HG02852 (cell line): ENCODE measurements around the gene MICALL1.
"Not testable (repeated sequence)": the region's sequence is repeated elsewhere in the genome, so short reads cannot be mapped to it uniquely, and the experiment has no call there.

Experiments
- ATAC-seq: cut with Tn5 transposase; IDR thresholded peaks from one replicate; pipeline ENCODE4 v1.9.1; 2021; ENCODE audit warnings: mild to moderate bottlenecking, moderate library complexity; ENCODE audit not compliant: unreplicated experiment

The MICALL1 gene

DNA sequence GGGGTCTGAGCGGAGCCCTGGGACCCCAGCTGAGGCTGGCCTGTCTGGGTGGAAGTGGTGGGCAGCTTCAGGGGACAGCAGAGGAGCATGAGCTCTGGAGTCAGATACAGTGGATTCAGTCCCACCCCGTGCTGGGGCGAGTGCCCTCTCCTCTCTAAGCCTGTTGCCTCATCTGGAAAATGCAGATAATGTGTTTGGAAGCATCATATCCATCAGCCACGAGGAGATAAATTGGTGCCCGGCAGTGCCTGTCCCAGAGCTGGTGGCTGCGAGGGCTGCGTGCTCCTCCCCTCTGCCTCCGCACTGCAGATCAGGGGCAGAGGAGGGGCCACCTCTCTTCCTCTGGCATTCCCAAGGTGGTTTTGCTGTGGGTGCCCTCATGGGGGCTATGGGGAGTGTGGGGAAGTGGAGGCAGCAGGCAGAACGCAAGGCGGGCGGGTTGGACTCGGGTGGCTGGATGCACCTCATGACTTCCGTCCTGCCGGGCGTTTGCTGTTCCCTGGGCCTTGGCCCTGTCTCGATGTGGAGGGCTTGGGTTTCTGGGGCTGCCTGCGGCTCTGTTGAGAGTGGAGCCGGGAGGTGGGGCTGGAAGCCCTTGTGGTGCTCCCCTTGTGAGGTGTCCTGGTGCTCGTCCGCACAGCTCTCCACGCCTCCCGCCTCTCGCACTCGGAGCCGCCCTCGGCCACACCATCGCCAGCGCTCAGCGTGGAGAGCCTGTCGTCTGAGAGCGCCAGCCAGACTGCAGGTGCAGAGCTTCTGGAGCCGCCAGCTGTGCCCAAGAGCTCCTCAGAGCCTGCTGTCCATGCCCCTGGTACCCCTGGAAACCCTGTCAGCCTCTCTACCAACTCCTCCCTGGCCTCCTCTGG is 20.9 kb downstream of the MICALL1 start:
- ATAC-seq, result no peak

DNA sequence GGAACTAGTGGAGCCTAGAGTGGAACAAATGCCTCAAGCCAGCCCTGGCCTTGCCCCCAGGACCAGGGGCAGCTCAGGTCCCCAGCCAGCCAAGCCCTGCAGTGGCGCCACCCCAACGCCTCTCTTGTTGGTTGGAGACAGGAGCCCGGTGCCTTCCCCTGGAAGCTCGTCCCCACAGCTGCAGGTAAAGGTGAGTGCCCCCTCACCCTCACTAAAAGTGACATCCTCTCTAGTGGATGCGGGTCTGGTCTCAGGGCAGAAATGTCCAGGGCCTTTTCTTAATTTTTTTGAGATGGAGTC is 21.5 kb downstream of the MICALL1 start:
- no peak for ATAC-seq

DNA sequence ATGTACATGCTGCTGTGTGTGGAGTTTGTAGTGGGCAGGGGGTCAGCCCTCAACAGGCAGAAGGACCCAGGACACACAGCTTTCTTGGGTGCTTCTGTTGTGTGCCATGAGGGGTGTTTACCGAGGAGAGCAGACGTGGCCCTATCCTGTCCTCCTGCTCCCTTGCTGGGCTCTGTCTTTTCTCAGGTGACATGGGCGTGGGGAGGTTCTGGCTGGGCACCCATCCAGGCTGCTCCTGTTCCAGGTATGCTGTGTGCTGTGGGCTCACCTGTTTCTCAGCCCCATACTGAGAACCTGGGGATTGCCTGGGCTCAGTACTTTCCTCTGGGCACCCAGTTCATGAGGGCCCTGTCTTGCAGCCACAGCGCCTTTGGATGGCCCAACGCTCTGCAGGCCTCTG is 23.3 kb downstream of the MICALL1 start:
- no peak for ATAC-seq

DNA sequence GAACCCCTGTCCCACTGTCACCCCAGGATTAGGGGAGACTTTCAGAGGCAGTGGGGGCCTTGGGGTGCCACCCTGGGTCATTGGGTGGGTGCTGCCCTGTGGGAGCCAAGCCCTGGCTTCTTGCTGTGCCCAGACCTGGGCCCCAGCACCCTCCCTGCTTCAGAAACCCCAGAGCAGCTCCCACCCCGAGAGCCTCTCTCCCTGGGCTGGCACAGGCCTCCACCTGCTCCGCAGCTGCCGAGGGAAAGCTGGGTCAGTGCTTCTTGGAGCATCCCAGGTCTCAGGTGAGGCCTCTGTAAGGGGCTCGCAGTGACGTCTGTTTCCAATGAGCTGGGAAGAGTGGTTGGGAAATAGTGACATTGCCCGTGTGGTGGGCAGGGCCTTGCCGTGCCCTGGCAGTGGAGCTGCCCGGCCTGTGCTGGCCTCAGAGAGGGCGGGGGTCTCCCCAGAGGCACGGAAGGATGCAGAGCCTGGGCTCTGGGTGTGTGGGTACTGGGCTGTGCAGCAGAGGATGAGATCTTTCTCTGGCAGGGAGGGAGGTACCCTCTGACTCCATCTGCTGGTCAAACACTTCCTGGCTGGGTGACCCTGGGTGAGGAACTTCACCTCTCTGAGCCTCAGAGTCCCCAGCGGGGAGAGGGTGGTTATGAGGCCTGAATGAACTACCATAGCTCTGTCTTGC is 24.3 kb downstream of the MICALL1 start:
- ATAC-seq, result no peak

DNA sequence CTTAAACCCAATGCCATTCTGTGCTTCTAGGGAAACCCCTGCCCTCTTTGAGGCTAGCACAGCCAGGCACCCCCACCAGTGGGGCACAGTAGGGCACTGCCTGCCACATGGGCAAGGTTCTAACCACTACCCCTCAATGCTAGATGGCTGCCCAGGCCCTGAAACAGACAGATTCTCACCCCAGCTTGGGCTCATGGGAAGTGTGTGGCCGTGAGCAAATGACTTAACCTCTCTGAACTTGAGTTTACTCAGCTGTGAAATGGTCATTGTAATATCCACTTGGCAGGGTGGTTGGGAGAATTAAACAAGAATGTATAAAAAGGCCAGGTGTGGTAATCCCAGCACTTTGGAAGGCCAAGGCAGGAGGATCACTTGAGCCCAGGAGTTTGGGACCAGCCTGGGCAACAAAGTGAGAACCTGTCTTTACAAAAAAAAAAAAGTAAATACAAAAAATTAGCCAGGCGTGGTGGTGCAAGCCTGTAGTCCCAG is 24.9 kb downstream of the MICALL1 start:
- ATAC-seq, result no peak

DNA sequence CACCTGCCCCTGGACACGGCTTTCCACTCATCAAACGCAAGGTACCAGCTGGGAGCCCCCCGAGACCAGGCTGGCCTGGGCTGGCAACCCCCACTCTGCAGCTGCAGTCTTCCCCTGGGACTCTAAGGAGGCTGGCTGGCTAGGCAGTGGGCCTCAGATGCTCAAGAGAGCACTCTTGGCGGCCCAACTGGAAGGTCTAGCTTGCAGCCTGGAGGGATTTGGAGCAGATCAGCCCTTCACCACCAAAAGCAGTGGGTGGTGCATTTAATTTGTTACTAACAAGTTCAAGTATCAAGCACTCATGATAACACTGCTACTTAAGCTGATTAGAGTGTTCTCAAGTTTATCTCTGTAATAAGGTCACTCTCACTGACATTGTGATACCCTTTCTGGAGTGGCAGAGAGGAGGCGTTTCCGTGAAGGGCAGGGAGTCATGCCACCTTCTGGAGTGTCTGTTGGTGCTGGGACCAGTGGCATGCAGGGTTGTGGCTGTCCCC is 25.8 kb downstream of the MICALL1 start:
- ATAC-seq, result no peak

DNA sequence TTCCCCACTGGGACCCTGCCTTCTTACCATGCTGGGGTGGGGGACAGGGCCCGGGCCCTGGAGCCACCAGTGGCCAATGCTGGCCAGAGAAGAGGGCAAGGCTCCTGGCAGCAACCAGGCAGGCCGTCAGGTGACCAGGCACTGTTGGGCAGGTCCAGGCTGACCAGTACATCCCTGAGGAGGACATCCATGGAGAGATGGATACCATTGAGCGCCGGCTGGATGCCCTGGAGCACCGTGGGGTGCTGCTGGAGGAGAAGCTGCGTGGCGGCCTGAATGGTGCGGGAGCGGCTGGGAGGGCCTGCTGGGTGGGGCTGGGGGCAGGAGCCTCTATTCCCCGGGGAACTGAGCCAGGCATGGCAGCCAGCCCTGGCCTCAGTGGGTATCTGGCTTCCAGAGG is 26.3 kb downstream of the MICALL1 start:
- no peak for ATAC-seq

DNA sequence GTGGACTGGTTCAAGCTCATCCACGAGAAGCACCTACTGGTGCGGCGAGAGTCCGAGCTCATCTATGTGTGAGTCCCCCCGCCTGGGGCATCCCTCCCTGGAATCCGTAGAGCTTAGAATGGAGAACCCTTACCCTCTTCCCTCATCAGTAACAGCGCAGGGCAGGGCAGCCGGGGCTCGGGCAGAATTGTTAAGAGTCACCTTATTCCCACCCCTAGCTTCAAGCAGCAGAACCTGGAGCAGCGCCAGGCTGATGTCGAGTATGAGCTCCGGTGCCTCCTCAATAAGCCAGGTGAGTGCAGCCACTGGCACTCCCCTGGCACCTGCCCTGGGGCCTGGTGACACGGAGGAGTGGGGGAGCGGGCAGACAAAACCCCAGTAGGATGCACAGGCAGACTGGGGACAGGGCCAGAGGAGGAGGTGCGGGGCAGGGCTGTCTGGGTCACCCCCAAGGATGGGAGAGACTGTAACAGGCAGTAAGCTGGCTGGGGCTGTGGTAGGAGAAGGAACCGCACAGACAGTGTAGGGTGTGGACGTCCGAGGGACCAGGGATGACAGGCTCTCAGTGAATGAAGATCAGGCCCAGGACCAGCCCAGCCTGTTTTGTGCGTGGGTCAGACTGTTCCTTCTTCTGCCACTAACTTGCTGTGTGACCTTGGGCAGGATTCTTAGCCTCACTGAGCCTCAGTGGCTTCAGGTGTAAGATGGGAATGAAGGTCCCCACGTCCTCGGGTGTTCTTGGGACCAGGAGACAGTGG is 26.9 kb downstream of the MICALL1 start:
- ATAC-seq, result no peak

DNA sequence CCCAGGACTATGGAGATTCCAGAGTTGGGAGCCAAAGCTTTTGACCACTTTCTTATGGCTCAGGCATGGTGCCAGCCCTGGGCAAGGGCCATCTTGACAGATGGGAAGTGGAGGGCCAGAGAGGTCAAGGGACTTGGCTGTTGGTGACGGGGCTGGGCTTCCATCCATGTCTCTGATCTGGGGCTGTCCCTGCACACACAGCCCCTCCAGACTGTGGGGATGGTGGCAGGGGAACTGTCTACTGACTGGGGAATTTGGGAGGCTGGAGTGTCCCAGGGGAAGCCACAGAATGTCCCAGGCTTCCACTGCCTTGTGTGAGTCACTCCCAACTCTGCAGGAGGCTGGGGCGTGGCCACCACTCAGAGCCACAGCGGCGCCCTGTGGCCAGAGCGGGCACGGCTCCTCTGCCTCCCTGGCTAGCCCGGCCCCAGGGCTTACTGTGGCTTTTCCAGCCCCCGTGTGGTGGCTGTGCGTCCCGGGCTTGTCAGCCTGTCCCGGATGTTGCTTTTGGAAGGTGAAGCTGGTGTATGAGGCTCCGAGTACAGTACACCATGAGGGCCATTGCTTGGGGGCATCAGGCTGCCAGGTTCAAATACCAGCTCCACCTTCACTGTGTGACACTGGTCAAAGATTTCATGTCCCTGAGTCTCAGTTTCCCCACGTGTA is 27.7 kb downstream of the MICALL1 start:
- no peak for ATAC-seq

DNA sequence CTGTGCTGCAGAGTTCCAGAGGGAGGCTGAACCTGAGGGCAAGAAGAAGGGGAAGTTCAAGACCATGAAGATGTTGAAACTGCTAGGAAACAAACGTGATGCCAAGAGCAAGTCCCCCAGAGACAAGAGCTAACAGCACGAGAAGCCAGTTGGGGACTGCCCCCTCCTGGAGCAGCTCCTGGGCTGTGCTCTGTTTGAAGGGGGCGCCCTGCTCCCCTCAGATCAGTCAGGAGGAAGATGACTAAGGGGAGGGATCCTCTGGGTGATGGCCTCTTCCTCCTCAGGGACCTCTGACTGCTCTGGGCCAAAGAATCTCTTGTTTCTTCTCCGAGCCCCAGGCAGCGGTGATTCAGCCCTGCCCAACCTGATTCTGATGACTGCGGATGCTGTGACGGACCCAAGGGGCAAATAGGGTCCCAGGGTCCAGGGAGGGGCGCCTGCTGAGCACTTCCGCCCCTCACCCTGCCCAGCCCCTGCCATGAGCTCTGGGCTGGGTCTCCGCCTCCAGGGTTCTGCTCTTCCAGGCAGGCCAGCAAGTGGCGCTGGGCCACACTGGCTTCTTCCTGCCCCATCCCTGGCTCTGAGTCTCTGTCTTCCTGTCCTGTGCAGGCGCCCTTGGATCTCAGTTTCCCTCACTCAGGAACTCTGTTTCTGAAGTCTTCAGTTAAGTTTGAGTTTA is 34.7 kb downstream of the MICALL1 start:
- no peak for ATAC-seq

DNA sequence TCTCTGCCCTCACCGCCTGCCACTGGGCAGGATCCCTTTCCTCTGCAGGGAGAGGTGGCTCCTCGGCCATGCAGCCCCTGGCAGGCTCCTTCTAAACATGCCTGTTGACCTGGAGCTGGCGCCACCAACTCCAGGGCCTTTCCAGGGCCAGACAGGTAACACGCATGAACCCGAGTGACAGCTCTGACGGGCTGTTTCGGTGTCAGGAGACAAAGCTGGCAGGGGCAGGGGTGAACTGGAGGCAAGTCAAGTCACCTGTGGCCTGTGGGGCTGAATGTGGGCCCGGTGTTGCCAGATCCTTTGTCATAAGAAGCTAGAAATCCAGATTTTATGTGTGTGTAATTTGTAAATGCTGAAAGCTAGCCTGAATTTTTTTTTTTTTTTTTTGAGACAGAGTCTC is 36.0 kb downstream of the MICALL1 start:
- ATAC-seq, result no peak

DNA sequence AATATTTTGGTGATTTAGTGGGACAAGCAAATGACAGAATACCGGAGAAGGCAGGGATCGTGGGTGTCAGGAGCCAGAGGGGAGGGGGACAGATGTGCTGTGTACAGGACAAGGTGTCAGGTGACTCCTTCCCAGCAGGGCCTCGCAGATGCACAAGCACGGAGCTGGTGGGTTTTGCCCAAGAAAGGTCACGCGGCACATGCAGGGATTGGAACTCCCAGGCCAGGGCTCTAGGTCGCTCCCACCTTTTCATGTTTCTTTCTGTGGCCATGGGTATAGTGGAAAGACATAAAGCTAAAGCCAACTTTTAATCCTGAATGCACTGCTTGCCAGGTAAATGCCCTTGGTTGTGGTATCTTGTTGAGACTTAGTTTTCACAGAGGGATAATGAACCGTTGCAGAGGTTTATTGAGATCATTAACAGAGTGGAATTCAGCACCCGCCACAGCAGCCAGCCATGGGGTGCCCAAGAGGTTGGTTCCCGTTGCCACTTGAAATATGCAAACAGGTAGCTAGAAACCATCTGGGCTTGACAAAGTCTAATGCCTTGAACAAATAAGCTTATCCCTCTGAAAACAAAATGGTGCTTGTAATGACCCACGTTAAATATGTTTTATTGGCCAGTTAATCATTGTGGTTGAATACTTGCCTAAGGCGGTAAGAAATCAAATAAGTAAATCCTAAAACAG is 37.2 kb downstream of the MICALL1 start:
- ATAC-seq, result no peak

DNA sequence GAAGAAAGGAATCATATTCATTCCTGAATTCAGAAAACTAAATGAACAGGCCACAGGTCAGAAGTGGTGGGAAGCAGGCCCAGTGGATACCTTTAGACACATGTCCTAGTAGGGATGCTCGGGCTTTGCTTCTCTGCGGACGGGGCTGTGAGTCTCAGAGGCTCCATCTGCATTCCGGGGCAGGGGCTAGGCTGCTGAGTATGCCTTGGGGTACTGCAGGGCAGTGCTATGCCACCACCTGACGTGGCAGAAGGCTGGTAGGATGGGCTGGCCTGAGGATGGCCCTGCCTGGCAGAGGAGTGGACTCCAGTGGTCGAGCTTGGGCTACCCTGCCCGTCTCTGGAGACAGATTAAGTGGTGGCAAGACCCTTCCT is 37.7 kb downstream of the MICALL1 start:
- no peak for ATAC-seq

DNA sequence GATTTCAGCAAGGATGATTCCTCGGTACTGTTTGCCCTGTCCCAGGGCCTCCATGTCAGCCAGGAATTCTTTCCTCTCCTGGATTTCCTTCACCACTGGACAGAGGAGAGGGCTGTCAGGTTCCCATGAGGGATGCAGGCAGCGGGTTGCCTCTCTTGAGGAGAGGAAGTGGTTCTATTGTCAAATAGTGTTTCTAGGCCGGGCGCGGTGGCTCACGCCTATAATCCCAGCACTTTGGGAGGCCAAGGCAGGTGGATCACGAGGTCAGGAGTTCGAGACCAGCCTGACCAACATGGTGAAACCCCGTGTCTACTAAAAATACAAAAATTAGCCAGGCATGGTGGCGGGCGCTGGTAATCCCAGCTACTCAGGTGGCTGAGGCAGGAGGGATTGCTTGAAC is 38.3 kb downstream of the MICALL1 start:
- not testable (repeated sequence) for ATAC-seq

DNA sequence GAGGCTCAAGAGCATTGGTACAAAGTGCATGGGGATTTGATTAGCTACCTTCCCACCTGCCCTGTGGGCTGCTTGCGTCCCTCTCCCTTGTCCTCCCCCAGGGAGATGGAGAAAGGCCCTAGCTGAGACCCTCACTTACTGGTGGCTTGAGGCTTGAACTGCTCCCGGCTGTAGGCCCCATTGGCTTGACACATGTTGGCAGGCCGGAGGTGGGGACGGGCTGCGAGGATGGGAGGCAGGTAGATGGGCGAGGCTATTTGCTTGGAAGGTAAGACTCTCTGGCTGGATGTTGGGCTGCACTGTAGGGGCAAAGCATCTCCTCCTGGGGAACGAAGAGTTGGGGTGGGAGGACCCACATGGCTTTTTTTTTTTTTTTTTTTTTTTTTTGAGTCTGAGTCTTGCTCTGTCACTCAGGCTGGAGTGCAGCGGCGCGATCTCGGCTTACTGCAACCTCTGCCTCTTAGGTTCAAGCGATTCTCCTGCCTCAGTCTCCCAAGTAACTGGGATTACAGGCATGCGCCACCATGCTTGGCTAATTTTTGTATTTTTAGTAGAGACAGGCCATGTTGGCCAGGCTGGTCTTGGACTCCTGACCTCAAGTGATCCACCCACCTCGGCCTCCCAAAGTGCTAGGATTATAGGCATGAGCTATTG is 41.2 kb downstream of the MICALL1 start:
- not testable (repeated sequence) for ATAC-seq

DNA sequence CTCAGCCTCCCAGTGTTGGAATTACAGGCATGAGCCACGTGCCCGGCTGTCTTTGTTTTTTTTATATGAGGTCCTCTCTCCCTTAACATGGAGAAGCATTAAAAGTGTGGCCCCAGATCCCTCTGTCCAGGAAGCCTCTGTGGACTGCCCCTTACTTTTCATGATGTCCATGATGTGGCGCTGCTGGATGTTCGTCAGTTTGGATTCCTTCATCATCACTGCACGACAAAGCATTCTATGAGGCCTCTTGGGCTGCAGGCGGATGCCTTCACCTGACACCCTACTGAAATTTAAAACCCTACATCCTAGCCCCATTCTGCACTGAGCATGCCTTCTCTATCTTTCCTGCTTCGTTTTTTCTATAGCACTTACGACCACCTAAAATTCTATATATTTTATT is 45.2 kb downstream of the MICALL1 start:
- no peak for ATAC-seq

DNA sequence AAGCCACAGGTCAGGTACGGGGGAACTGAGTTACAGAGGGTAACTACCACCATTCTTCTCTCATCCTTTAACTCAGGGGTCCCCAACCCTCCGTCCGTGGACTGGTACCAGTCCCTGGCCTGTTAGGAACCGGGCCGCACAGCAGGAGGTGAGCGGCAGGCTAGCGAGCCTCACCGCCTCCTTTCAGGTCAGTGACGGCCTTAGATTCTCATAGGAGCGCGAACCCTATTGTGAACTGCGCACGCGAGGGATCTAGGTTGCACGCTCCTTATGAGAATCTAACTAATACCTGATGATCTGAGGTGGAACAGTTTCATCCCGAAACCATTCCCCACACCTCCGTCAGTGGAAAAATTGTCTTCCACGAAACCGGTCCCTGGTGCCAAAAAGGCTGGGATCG is 46.5 kb downstream of the MICALL1 start:
- not testable (repeated sequence) for ATAC-seq

DNA sequence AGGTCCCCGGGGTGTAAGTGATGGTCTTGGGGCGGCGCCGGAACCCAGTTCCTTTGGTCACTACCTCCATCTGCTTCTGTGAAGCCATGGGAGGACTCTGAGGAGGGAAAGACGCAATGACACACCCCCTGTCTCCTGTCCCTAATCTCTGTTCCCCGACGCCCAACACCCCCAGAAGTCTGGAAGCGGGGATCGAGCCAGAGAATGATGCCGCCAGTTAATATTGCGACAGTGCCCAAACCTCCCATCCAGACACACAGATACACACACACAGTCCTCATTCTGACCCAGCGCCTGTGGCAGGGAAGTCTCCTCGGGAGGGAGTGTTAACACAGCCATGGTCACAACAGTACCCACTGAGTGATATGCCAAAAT is 47.0 kb downstream of the MICALL1 start:
- ATAC-seq, result peak; percentile 19

DNA sequence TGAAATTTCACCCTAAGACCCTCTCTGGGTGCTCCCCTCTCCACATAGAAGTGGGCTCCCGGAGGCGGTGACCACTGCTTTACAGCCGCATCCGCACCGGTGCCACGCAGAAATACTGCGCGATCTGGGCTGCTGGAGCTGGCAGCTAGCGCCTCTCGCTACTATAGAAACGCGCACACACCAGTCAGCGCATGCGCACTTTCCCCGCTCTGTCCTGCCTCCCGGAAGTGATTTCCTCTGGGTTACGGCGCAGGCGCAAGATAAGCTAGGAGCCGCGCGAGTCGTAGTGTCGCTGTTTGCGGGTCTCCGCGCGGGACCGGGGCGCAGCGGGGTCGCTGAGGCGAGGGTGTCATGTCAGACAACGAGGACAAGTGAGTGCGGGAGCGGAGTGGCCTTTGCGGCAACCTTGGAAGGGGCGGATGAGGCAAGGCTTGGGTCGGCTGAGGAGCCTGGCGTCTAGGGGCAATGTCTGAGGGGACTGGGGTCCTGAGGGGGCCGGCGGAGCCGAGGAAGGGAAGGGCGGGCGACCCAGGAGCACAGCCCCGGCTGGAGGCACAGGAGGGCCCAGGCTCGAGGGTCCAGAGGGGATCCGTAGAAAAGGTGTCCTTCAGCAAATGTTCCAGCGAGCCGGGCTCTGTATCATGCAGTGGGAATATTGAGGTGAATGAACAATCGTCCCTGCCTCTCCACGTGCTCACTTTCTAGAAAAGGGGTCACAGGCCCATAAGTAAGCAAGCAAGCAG is 47.5 kb downstream of the MICALL1 start, which contains the start of the genes C22orf23 and POLR2F:
Gene C22orf23, minus strand, starts transcription at position 165 of the 743 bp plus-strand sequence. CDS start 452 bp downstream, outside the sequence.
Gene POLR2F, plus strand, starts transcription at position 263 of the 743 bp plus-strand sequence. Its CDS starts 89 bp downstream, at position 352.
- peak; percentile 88 for ATAC-seq
